IMR-90 (cell line): ENCODE data around the gene PRKCE. TPM values are rescaled to one million over a fixed set of nuclear protein-coding genes. Genes with fewer than 3 reads are reported as not detected.

Source experiments
- ATAC-seq: fragments of 200-7000 bp; cut with Tn5 transposase; 2 replicates; pipeline ENCODE4 v1.9.1; 2020; ENCODE audit warnings: low read depth, mild to moderate bottlenecking, moderate library complexity
- BruUV-seq: library from RNA; stranded (reverse); fragments of 400-500 nt; replicated peaks from 2 replicates; lab custom pipeline; 2021; lab: Mats Ljungman, UMichigan
- CTCF ChIA-PET: fragments of 300-600 bp; formaldehyde crosslinking; extraction: SDS; loops from one replicate; lab custom pipeline; 2021; ENCODE audit warnings: antibody characterized with exemption; lab: Yijun Ruan, JAX
- POLR2A ChIA-PET: fragments of 300-600 bp; sonication (Branson Sonifier 250); formaldehyde crosslinking; loops from one replicate; lab custom pipeline; 2022; ENCODE audit warnings: antibody characterized with exemption; ENCODE audit not compliant: unreplicated experiment; lab: Charles Lee
- DNase-seq: peaks from one replicate; pipeline ENCODE4 v3.0.0; 2013
- H2AFZ ChIP-seq: replicated peaks from 2 replicates; pipeline ENCODE3; 2013; ENCODE audit warnings: low read length, mild to moderate bottlenecking; ENCODE audit not compliant: poor library complexity
- H2AK5ac ChIP-seq: 2 replicates; pipeline ENCODE4 v1.6.1; 2013; ENCODE audit warnings: low read depth, low read length, inconsistent platforms
- H2AK9ac ChIP-seq: replicated peaks from 2 replicates; pipeline ENCODE3; 2013; ENCODE audit warnings: mild to moderate bottlenecking, low read depth, low read length, moderate library complexity; ENCODE audit not compliant: poor library complexity
- H2BK120ac ChIP-seq: 2 replicates; pipeline ENCODE4 v1.6.1; 2013; ENCODE audit warnings: low read depth, low read length, inconsistent platforms
- H2BK15ac ChIP-seq: 3 replicates; pipeline ENCODE4 v1.6.1; 2013; ENCODE audit warnings: low read depth, low read length, inconsistent platforms
- H2BK20ac ChIP-seq: 2 replicates; pipeline ENCODE4 v1.6.1; 2013; ENCODE audit warnings: low read depth, mild to moderate bottlenecking, inconsistent platforms, low read length, moderate library complexity
- H2BK5ac ChIP-seq: 2 replicates; pipeline ENCODE4 v1.6.1; 2013; ENCODE audit warnings: mild to moderate bottlenecking, low read depth, low read length, inconsistent platforms; ENCODE audit not compliant: poor library complexity, severe bottlenecking
- H3K14ac ChIP-seq: replicated peaks from 2 replicates; pipeline ENCODE4 v1.6.1; 2013; ENCODE audit warnings: low read depth, low read length, inconsistent platforms
- H3K18ac ChIP-seq: 2 replicates; pipeline ENCODE4 v1.6.1; 2013; ENCODE audit warnings: low read depth, low read length, control low read depth
- H3K23ac ChIP-seq: 2 replicates; pipeline ENCODE4 v1.6.1; 2013; ENCODE audit warnings: low read depth, low read length, inconsistent platforms
- H3K27ac ChIP-seq: 2 replicates; pipeline ENCODE4 v1.5.1; 2013; ENCODE audit warnings: mild to moderate bottlenecking, control low read depth, low read length; ENCODE audit not compliant: insufficient read depth
- H3K27me3 ChIP-seq: 2 replicates; pipeline ENCODE4 v1.6.1; 2013; ENCODE audit warnings: low read length; ENCODE audit not compliant: control insufficient read depth, insufficient read depth
- H3K36me3 ChIP-seq: 2 replicates; pipeline ENCODE4 v1.6.1; 2013; ENCODE audit warnings: low read length, mixed read lengths; ENCODE audit not compliant: control insufficient read depth, insufficient read depth
- H3K4ac ChIP-seq: 2 replicates; pipeline ENCODE4 v1.6.1; 2013; ENCODE audit warnings: low read depth, low read length, inconsistent platforms
- H3K4me1 ChIP-seq: 2 replicates; pipeline ENCODE4 v1.6.1; 2013; ENCODE audit warnings: low read length, mixed read lengths; ENCODE audit not compliant: control insufficient read depth, insufficient read depth
- H3K4me2 ChIP-seq: 2 replicates; pipeline ENCODE4 v1.6.1; 2013; ENCODE audit warnings: low read depth, mild to moderate bottlenecking, control low read depth, low read length, moderate library complexity
- H3K4me3 ChIP-seq: 2 replicates; pipeline ENCODE4 v1.5.1; 2013; ENCODE audit warnings: low read depth, mild to moderate bottlenecking, control low read depth, low read length, moderate library complexity; ENCODE audit not compliant: insufficient read depth
- H3K56ac ChIP-seq: 2 replicates; pipeline ENCODE4 v1.6.1; 2013; ENCODE audit warnings: low read length, inconsistent platforms; ENCODE audit not compliant: insufficient read depth; ENCODE audit errors: extremely low read depth
- H3K79me1 ChIP-seq, 2 experiments: 2 replicates each; pipeline ENCODE4 v1.6.1; 2013; ENCODE audit warnings: low read length in 2 of 2, inconsistent platforms in 1 of 2, low read depth in 1 of 2
- H3K9ac ChIP-seq: 2 replicates; pipeline ENCODE4 v1.6.1; 2013; ENCODE audit warnings: low read depth, low read length, control low read depth
- H3K9me1 ChIP-seq: 2 replicates; pipeline ENCODE4 v1.6.1; 2013; ENCODE audit warnings: low read length, inconsistent platforms; ENCODE audit not compliant: insufficient read depth
- H3K9me3 ChIP-seq: 2 replicates; pipeline ENCODE4 v1.6.1; 2013; ENCODE audit warnings: low read length; ENCODE audit not compliant: control insufficient read depth, insufficient read depth
- H4K20me1 ChIP-seq: 2 replicates; pipeline ENCODE4 v1.6.1; 2013; ENCODE audit warnings: low read length, inconsistent platforms; ENCODE audit not compliant: insufficient read depth
- H4K5ac ChIP-seq: 2 replicates; pipeline ENCODE4 v1.6.1; 2013; ENCODE audit warnings: mild to moderate bottlenecking, low read depth, low read length, control low read depth
- H4K8ac ChIP-seq, 2 experiments: 2 replicates each; pipeline ENCODE4 v1.6.1; 2013; ENCODE audit warnings: low read depth in 2 of 2, low read length in 2 of 2, control low read depth in 1 of 2, inconsistent platforms in 1 of 2
- H4K91ac ChIP-seq: 2 replicates; pipeline ENCODE4 v1.6.1; 2013; ENCODE audit warnings: low read depth, low read length, inconsistent platforms; ENCODE audit not compliant: insufficient read depth
- BHLHE40 ChIP-seq: fragments of 150-350 bp; IDR thresholded peaks from 2 replicates; pipeline ENCODE4 v1.6.1; 2016; ENCODE audit warnings: mild to moderate bottlenecking, low read depth, low read length
- CEBPB ChIP-seq: IDR thresholded peaks from 2 replicates; pipeline ENCODE4 v1.6.1; 2012; ENCODE audit warnings: low read depth, low read length, improper control_type of control experiment
- CHD1 ChIP-seq: IDR thresholded peaks from 2 replicates; pipeline ENCODE4 v1.6.1; 2012; ENCODE audit warnings: low read depth, low read length, improper control_type of control experiment
- FOS ChIP-seq: fragments of 150-350 bp; IDR thresholded peaks from 2 replicates; pipeline ENCODE4 v1.6.1; 2016; ENCODE audit warnings: low read depth, low read length
- MAFK ChIP-seq: IDR thresholded peaks from 2 replicates; pipeline ENCODE4 v1.6.1; 2012; ENCODE audit warnings: low read depth, low read length, improper control_type of control experiment
- MAZ ChIP-seq: IDR thresholded peaks from 2 replicates; pipeline ENCODE4 v1.6.1; 2012; ENCODE audit warnings: low read depth, mild to moderate bottlenecking, low read length, improper control_type of control experiment, moderate library complexity, borderline replicate concordance
- NFE2L2 ChIP-seq: fragments of 150-350 bp; IDR thresholded peaks from 2 replicates; pipeline ENCODE4 v1.6.1; 2016; ENCODE audit warnings: low read depth, mild to moderate bottlenecking, low read length
- RAD21 ChIP-seq: IDR thresholded peaks from 2 replicates; pipeline ENCODE4 v1.6.1; 2012; ENCODE audit warnings: low read length, improper control_type of control experiment
- RCOR1 ChIP-seq: IDR thresholded peaks from 2 replicates; pipeline ENCODE4 v1.6.1; 2012; ENCODE audit warnings: mild to moderate bottlenecking, low read length, improper control_type of control experiment; ENCODE audit not compliant: insufficient replicate concordance
- RFX5 ChIP-seq: IDR thresholded peaks from 2 replicates; pipeline ENCODE4 v1.8.0; 2012; ENCODE audit warnings: low read depth, mild to moderate bottlenecking, low read length, moderate library complexity
- SMC3 ChIP-seq: fragments of 150-350 bp; IDR thresholded peaks from 2 replicates; pipeline ENCODE4 v1.6.1; 2016; ENCODE audit warnings: low read depth, mild to moderate bottlenecking, antibody characterized with exemption, low read length, moderate library complexity
- WGBS, 2 experiments: methylation state at CpG; one replicate each; pipeline versions ENCODE4 v1.1.5 to v1.1.7; 2013; ENCODE audit warnings: missing lambda C conversion rate in 2 of 2; ENCODE audit not compliant: insufficient read length in 1 of 2; ENCODE audit errors: extremely low coverage in 2 of 2; 5-methylcytosine and 5-hydroxymethylcytosine counted together
- dilution Hi-C: fragments of 300-500 bp; cut with HindIII; formaldehyde crosslinking; loops from one replicate; pipeline ENCODE4 v1.14.3; 2018; ENCODE audit warnings: low sequenced_read_pairs; ENCODE audit not compliant: unreplicated experiment
- in situ Hi-C: fragments of 300-500 bp; cut with MboI; formaldehyde crosslinking; loops from 3 replicates; pipeline ENCODE4 v1.14.3; 2019; ENCODE audit warnings: low sequenced_read_pairs, inconsistent platforms, mixed read lengths
- intact Hi-C: fragments of 100-400 bp; cut with micrococcal nuclease; formaldehyde crosslinking; loops from 2 replicates; pipeline ENCODE4 v1.10.0; 2022
- polyA plus RNA-seq, 3 experiments: library from polyadenylated mRNA; depleted of rRNA; stranded (reverse); fragments of >200 nt; gene quantifications; 2 replicates each; pipeline ENCODE4 v1.2.3, GENCODE V29; 2012; ENCODE audit warnings: low replicate concordance in 1 of 3
- total RNA-seq: library from RNA; depleted of rRNA; stranded (reverse); fragments of >200 nt; gene quantifications from 2 replicates; pipeline ENCODE4 v1.2.3, GENCODE V29; 2012
- TF ChIP-seq, protein P1 (sequence below): fragments of 150-350 bp; IDR thresholded peaks from 2 replicates; pipeline ENCODE4 v1.6.1; 2017; ENCODE audit warnings: mild to moderate bottlenecking, antibody characterized with exemption, low read length, low read depth
- TF ChIP-seq, protein P2 (sequence below): fragments of 150-350 bp; IDR thresholded peaks from 2 replicates; pipeline ENCODE4 v1.6.1; 2016; ENCODE audit warnings: low read depth, mild to moderate bottlenecking, low read length, moderate library complexity, borderline replicate concordance
- TF ChIP-seq, protein P3 (sequence below): conservative IDR thresholded peaks from 2 replicates; pipeline ENCODE4 v1.5.1; 2012; ENCODE audit warnings: mild to moderate bottlenecking, low read depth, low read length, improper control_type of control experiment

The PRKCE gene
- total and polyA plus RNA-seq, 2 of the 4 experiments (the other 2 are of a cell fraction): 8.1 to 32.4 TPM

DNA sequence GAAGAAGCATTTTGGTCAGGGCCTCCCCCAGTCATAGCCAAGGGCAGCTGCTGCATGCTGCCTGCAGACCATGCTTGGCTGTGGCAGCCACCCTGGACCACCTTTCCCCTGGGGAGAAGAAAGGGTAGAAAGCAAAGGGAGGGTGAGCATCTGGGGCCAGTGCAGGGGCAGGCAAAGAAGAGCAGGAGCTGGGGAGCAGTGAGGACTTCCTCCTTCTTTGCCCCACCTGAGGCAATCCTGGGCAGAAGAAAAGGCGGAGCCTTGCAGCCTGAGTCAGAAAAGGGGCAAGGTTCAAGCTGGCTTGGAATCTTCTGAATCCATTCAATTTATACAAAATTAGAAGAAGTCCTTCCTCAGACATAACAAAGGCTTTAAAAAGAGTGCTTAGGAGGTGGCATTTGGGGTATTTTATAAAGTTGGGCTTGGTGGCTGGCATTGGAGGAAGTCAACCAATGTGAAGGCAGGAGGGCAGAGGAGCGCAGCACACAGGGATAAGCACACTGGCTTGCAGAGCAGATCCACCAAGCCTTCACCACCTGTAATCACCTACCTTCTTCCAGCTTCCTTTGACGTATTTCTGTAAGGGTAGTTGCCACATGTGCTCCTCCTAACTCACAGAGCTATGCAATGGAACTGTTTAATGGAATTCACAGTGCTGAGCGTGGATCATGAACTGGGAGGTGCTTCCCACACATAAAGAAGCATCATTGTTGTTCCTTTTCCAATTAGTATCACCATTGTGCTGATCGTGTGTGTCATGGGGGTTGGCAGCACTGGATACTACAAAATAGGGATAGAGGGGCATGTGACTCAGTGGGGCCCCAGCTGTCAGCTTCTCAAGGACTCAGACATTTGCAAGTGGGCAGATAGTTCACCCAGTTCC is 491.3 kb downstream of the PRKCE start:
- Histone ChIP-seq H3K27ac (no peak overlapping the region), H3K9me3 (no peaks in the 10 kb centered on the region), H3K4me3 (no peak overlapping the region), H3K14ac (peak overlapping the region; percentile 72; the same call in 1 of the 2 replicates), H3K36me3 (peaks cover 2% of the 10 kb centered on the region; the same call in 1 of the 2 replicates), H4K20me1 (0 out of 2 replicates have a peak, but pooled peaks cover 3% of the 10 kb centered on the region), H3K18ac (no peak overlapping the region; the same call in 1 of the 2 replicates), H2BK15ac (no peak overlapping the region), H4K5ac (no peak overlapping the region), H3K4me1 (peaks cover 12% of the 10 kb centered on the region), H4K91ac (no peak overlapping the region), H3K56ac (no peak overlapping the region), H3K23ac (no peak overlapping the region; the same call in 1 of the 2 replicates), H3K79me1 (peaks cover 6 to 24% of the 10 kb centered on the region in 2 experiments; a peak in 3 of 4 replicates), H3K9ac (no peak overlapping the region), H2BK120ac (no peak overlapping the region), H3K27me3 (no peaks in the 10 kb centered on the region), H2AK5ac (peak overlapping the region; percentile 46; the same call in 1 of the 2 replicates), H3K4me2 (no peak overlapping the region), H3K4ac (peak overlapping the region; percentile 43), H4K8ac (no peak overlapping the region), H3K9me1 (peaks cover 11% of the 10 kb centered on the region), H2BK20ac (no peak overlapping the region), H2BK5ac (no peak overlapping the region), H2AFZ (peak overlapping the region; percentile 62), H2AK9ac (peak overlapping the region; percentile 84)
- DNase-seq: no peak
- intact Hi-C loops (no loop called here), dilution Hi-C loops (no loop called here), in situ Hi-C loops (no loop called here)
- POLR2A ChIA-PET: no interaction called here
- no TSS peak for BruUV-seq
- ATAC-seq: peak; percentile 42
- CTCF ChIA-PET: no interaction called here
- WGBS, 2 experiments: no CpG with 5 or more reads among the region's 5 CpGs
- TF ChIP-seq FOS: no peak
- TF ChIP-seq CHD1: no peak
- TF ChIP-seq CEBPB: no peak
- TF ChIP-seq SMC3: no peak
- no peak for TF ChIP-seq RCOR1
- no peak for TF ChIP-seq MAZ
- TF ChIP-seq, protein P1, sequence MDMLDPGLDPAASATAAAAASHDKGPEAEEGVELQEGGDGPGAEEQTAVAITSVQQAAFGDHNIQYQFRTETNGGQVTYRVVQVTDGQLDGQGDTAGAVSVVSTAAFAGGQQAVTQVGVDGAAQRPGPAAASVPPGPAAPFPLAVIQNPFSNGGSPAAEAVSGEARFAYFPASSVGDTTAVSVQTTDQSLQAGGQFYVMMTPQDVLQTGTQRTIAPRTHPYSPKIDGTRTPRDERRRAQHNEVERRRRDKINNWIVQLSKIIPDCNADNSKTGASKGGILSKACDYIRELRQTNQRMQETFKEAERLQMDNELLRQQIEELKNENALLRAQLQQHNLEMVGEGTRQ: no peak
- no peak for TF ChIP-seq RAD21
- no peak for TF ChIP-seq RFX5
- TF ChIP-seq BHLHE40: no peak
- TF ChIP-seq, protein P2, sequence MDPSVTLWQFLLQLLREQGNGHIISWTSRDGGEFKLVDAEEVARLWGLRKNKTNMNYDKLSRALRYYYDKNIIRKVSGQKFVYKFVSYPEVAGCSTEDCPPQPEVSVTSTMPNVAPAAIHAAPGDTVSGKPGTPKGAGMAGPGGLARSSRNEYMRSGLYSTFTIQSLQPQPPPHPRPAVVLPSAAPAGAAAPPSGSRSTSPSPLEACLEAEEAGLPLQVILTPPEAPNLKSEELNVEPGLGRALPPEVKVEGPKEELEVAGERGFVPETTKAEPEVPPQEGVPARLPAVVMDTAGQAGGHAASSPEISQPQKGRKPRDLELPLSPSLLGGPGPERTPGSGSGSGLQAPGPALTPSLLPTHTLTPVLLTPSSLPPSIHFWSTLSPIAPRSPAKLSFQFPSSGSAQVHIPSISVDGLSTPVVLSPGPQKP: no peak
- no peak for TF ChIP-seq MAFK
- no peak for TF ChIP-seq NFE2L2
- TF ChIP-seq, protein P3, sequence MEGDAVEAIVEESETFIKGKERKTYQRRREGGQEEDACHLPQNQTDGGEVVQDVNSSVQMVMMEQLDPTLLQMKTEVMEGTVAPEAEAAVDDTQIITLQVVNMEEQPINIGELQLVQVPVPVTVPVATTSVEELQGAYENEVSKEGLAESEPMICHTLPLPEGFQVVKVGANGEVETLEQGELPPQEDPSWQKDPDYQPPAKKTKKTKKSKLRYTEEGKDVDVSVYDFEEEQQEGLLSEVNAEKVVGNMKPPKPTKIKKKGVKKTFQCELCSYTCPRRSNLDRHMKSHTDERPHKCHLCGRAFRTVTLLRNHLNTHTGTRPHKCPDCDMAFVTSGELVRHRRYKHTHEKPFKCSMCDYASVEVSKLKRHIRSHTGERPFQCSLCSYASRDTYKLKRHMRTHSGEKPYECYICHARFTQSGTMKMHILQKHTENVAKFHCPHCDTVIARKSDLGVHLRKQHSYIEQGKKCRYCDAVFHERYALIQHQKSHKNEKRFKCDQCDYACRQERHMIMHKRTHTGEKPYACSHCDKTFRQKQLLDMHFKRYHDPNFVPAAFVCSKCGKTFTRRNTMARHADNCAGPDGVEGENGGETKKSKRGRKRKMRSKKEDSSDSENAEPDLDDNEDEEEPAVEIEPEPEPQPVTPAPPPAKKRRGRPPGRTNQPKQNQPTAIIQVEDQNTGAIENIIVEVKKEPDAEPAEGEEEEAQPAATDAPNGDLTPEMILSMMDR: no peak
